Activated naive CD4-positive, alpha-beta T cell treated with anti-CD3 and anti-CD28 coated beads, Interleukin-2, amount 10 ng/mL, durations not matched to agents 7 days and 5 days (primary cell): ENCODE data around the gene PRKAR1B.

Experiments used
- CTCF ChIA-PET: fragments of 350-600 bp; sonication (Branson Sonifier 250); formaldehyde crosslinking; loops from one replicate; lab custom pipeline; 2021; ENCODE audit warnings: antibody characterized with exemption; lab: Charles Lee
- DNase-seq: peaks from one replicate; pipeline ENCODE4 v3.0.0-alpha.2; 2020
- H3K27ac Mint-ChIP-seq: one replicate; pipeline ENCODE4 v1.8.0; 2021; ENCODE audit warnings: mild to moderate bottlenecking, moderate library complexity, mixed read lengths
- H3K27me3 Mint-ChIP-seq: one replicate; pipeline ENCODE4 v1.8.0; 2021; ENCODE audit warnings: mild to moderate bottlenecking, mixed read lengths
- H3K36me3 Mint-ChIP-seq: one replicate; pipeline ENCODE4 v1.8.0; 2021; ENCODE audit warnings: mixed read lengths
- H3K4me1 Mint-ChIP-seq: one replicate; pipeline ENCODE4 v1.8.0; 2021; ENCODE audit warnings: mixed read lengths
- H3K4me3 Mint-ChIP-seq: one replicate; pipeline ENCODE4 v1.8.0; 2021; ENCODE audit warnings: mild to moderate bottlenecking, moderate library complexity, mixed read lengths
- H3K9me3 Mint-ChIP-seq: one replicate; pipeline ENCODE4 v1.8.0; 2021; ENCODE audit warnings: mixed read lengths

The PRKAR1B gene

GRCh38 chr7:545470-545869, 181.6 kb downstream of the PRKAR1B start:
- peaks cover 1% of the 10 kb centered on the region for H3K36me3 Mint-ChIP-seq
- H3K4me3 Mint-ChIP-seq, result no peak overlapping the region
- CTCF ChIA-PET, result no interaction called here
- no peak overlapping the region for H3K27ac Mint-ChIP-seq
- H3K4me1 Mint-ChIP-seq, result peaks cover 3% of the 10 kb centered on the region
- no peaks in the 10 kb centered on the region for H3K27me3 Mint-ChIP-seq
- H3K9me3 Mint-ChIP-seq, result peaks cover 3% of the 10 kb centered on the region
- DNase-seq, result no peak

GRCh38 chr7:544338-545221, 182.5 kb downstream of the PRKAR1B start:
- CTCF ChIA-PET, result no interaction called here
- H3K36me3 Mint-ChIP-seq, result peaks cover 1% of the 10 kb centered on the region
- peaks cover 5% of the 10 kb centered on the region for H3K4me1 Mint-ChIP-seq
- no peaks in the 10 kb centered on the region for H3K27me3 Mint-ChIP-seq
- peaks cover 3% of the 10 kb centered on the region for H3K9me3 Mint-ChIP-seq
- no peak overlapping the region for H3K27ac Mint-ChIP-seq
- H3K4me3 Mint-ChIP-seq, result no peak overlapping the region
- no peak for DNase-seq

- CTCF ChIA-PET, result no interaction called here
- Mint-ChIP-seq H3K4me1 (peaks cover 5% of the 10 kb centered on the region), H3K27ac (no peak overlapping the region), H3K9me3 (peaks cover 3% of the 10 kb centered on the region), H3K36me3 (no peaks in the 10 kb centered on the region), H3K4me3 (no peak overlapping the region), H3K27me3 (no peaks in the 10 kb centered on the region)
- no peak for DNase-seq
Observed at GRCh38 chr7:543501-544337, 183.4 kb downstream of the PRKAR1B start.

GRCh38 chr7:542713-543500, 184.2 kb downstream of the PRKAR1B start:
- H3K4me3 Mint-ChIP-seq, result no peak overlapping the region
- peaks cover 3% of the 10 kb centered on the region for H3K9me3 Mint-ChIP-seq

GRCh38 chr7:542131-542712, 184.9 kb downstream of the PRKAR1B start:
- Mint-ChIP-seq H3K4me1 (peaks cover 5% of the 10 kb centered on the region), H3K27me3 (no peaks in the 10 kb centered on the region), H3K36me3 (no peaks in the 10 kb centered on the region), H3K27ac (no peak overlapping the region), H3K9me3 (peaks cover 3% of the 10 kb centered on the region), H3K4me3 (no peak overlapping the region)
- no peak for DNase-seq
- CTCF ChIA-PET, result no interaction called here

More at GRCh38 chr7:542713-543500, 184.2 kb downstream of the PRKAR1B start:
- peaks cover 5% of the 10 kb centered on the region for H3K4me1 Mint-ChIP-seq
- no peak for DNase-seq
- H3K27me3 Mint-ChIP-seq, result no peaks in the 10 kb centered on the region
- CTCF ChIA-PET, result no interaction called here
- no peak overlapping the region for H3K27ac Mint-ChIP-seq
- no peaks in the 10 kb centered on the region for H3K36me3 Mint-ChIP-seq

- Mint-ChIP-seq H3K9me3 (peaks cover 3% of the 10 kb centered on the region), H3K4me3 (no peak overlapping the region), H3K27me3 (no peaks in the 10 kb centered on the region), H3K27ac (no peak overlapping the region), H3K4me1 (peaks cover 5% of the 10 kb centered on the region), H3K36me3 (no peaks in the 10 kb centered on the region)
- no peak for DNase-seq
- CTCF ChIA-PET, result no interaction called here
Observed at GRCh38 chr7:541661-542060, 185.4 kb downstream of the PRKAR1B start.

- H3K27ac Mint-ChIP-seq, result no peak overlapping the region
Observed at GRCh38 chr7:540997-541396, 186.1 kb downstream of the PRKAR1B start.

GRCh38 chr7:540579-540978, 186.5 kb downstream of the PRKAR1B start:
- Mint-ChIP-seq H3K4me3 (no peak overlapping the region), H3K9me3 (peaks cover 3% of the 10 kb centered on the region), H3K36me3 (no peaks in the 10 kb centered on the region), H3K27me3 (no peaks in the 10 kb centered on the region), H3K4me1 (peaks cover 5% of the 10 kb centered on the region), H3K27ac (no peak overlapping the region)
- CTCF ChIA-PET, result no interaction called here
- DNase-seq, result no peak

More at GRCh38 chr7:540997-541396, 186.1 kb downstream of the PRKAR1B start:
- no peak for DNase-seq
- peaks cover 5% of the 10 kb centered on the region for H3K4me1 Mint-ChIP-seq
- H3K36me3 Mint-ChIP-seq, result no peaks in the 10 kb centered on the region
- H3K9me3 Mint-ChIP-seq, result peaks cover 3% of the 10 kb centered on the region
- CTCF ChIA-PET, result no interaction called here
- no peaks in the 10 kb centered on the region for H3K27me3 Mint-ChIP-seq
- H3K4me3 Mint-ChIP-seq, result no peak overlapping the region

- Mint-ChIP-seq H3K27ac (no peak overlapping the region), H3K4me3 (no peak overlapping the region), H3K9me3 (no peaks in the 10 kb centered on the region), H3K27me3 (no peaks in the 10 kb centered on the region), H3K4me1 (peaks cover 5% of the 10 kb centered on the region), H3K36me3 (no peaks in the 10 kb centered on the region)
- DNase-seq, result no peak
- CTCF ChIA-PET, result no interaction called here
Observed at GRCh38 chr7:539731-540411, 187.2 kb downstream of the PRKAR1B start.

GRCh38 chr7:538764-539685, 188.1 kb downstream of the PRKAR1B start:
- H3K4me3 Mint-ChIP-seq, result no peak overlapping the region
- H3K27me3 Mint-ChIP-seq, result peaks cover 5% of the 10 kb centered on the region
- H3K4me1 Mint-ChIP-seq, result peaks cover 5% of the 10 kb centered on the region
- DNase-seq, result no peak
- no peaks in the 10 kb centered on the region for H3K36me3 Mint-ChIP-seq
- no peaks in the 10 kb centered on the region for H3K9me3 Mint-ChIP-seq
- CTCF ChIA-PET, result no interaction called here
- no peak overlapping the region for H3K27ac Mint-ChIP-seq

- no peak overlapping the region for H3K4me3 Mint-ChIP-seq
- DNase-seq, result no peak
- no peaks in the 10 kb centered on the region for H3K9me3 Mint-ChIP-seq
- H3K27me3 Mint-ChIP-seq, result peaks cover 5% of the 10 kb centered on the region
- H3K36me3 Mint-ChIP-seq, result no peaks in the 10 kb centered on the region
- peaks cover 5% of the 10 kb centered on the region for H3K4me1 Mint-ChIP-seq
- H3K27ac Mint-ChIP-seq, result no peak overlapping the region
- CTCF ChIA-PET, result no interaction called here
Observed at GRCh38 chr7:537911-538634, 189.0 kb downstream of the PRKAR1B start.

- no peak for DNase-seq
- Mint-ChIP-seq H3K9me3 (no peaks in the 10 kb centered on the region), H3K36me3 (no peaks in the 10 kb centered on the region), H3K27ac (no peak overlapping the region), H3K4me1 (peaks cover 5% of the 10 kb centered on the region), H3K27me3 (peaks cover 19% of the 10 kb centered on the region), H3K4me3 (no peak overlapping the region)
- CTCF ChIA-PET, result no interaction called here
Observed at GRCh38 chr7:536231-536630, 190.8 kb downstream of the PRKAR1B start.
